Measurements from ENCODE around the gene EIF5A.

- no peak for TF ChIP-seq CTCF (IDR thresholded peaks at IDR 0.05)
- TF ChIP-seq POLR2A (IDR thresholded peaks at IDR 0.05): no peak
Observed at GRCh38 chr17:7327501-7327900, 20.1 kb downstream of the EIF5A start.

Data from thyroid gland (tissue), 4 donors.